Erythroblast (primary cell): Measurements from ENCODE around the gene IDH3G.
A peak's percentile ranks its signal among the peaks of the same experiment; 100 is the strongest.
"Not testable (repeated sequence)": the region's sequence is repeated elsewhere in the genome, so short reads cannot be mapped to it uniquely, and the experiment has no call there.

Experiments used
- DNase-seq, 2 experiments: peaks; one replicate each; lab custom pipeline; 2025; lab: John Stamatoyannopoulos, UW
- GATA1 ChIP-seq: IDR thresholded peaks from 2 replicates; pipeline ENCODE4 v1.6.1; 2011; ENCODE audit warnings: low read depth, mild to moderate bottlenecking, control low read depth, low read length, moderate library complexity
- POLR2A ChIP-seq: IDR thresholded peaks from 2 replicates; pipeline ENCODE4 v1.6.1; 2011; ENCODE audit warnings: mild to moderate bottlenecking, low read length

The IDH3G gene

DNA sequence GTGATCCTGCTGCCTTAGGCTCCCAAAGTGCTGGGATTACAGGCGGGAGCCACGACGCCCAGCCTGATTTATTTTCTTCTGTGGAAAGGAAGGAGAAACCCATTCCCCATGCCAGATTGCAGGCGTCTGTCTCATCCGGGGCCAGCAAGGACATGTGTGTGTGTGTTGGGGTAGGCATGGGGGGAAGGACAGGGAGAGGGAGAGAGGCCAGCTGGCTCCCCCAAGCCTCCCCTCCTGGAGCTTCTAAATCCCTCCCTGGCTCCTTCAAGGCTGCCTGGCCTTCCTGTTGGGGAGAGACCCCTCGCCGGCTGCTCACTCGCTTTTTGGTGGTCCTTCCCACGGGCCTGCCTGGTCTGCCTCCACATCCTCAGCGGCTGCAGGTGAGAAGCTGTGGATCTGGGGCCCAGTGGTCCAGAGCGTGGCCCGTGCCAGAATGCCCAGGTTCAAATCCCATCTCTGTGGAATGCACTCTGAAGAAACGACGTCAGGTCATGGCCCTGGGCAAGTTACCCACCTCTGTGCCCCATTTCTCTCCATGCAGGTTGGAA is 31.5 kb downstream of the IDH3G start:
- TF ChIP-seq GATA1 (no peak), POLR2A (no peak)
- DNase-seq = no peak

GRCh38 chrX:153761863-153762262 is 32.3 kb downstream of the IDH3G start:
- no peak for DNase-seq
- TF ChIP-seq POLR2A = no peak
- TF ChIP-seq GATA1 = no peak

DNA sequence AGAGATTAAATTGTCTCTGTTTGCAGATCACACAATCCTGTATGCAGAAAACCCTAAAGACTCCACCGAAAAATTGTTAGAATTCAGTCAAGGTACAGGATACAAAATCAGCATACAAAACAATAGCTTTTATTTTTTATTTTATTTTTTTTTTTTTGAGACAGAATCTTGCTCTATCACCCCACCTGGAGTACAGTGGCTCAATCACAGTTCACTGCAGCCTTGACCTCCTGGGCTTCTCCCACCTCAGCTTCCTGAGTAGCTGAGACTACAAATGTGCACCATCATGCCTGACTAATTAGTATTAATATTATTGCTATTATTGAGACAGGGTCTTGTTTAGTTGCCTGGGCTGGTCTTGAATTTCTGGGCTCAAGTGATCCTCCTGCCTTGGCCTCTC is 39.0 kb downstream of the IDH3G start:
- DNase-seq = no peak
- TF ChIP-seq POLR2A (no peak), GATA1 (no peak)

- no peak for TF ChIP-seq GATA1
- TF ChIP-seq POLR2A = no peak
- DNase-seq = no peak
Measured at GRCh38 chrX:153750127-153750774, 43.9 kb downstream of the IDH3G start.

DNA sequence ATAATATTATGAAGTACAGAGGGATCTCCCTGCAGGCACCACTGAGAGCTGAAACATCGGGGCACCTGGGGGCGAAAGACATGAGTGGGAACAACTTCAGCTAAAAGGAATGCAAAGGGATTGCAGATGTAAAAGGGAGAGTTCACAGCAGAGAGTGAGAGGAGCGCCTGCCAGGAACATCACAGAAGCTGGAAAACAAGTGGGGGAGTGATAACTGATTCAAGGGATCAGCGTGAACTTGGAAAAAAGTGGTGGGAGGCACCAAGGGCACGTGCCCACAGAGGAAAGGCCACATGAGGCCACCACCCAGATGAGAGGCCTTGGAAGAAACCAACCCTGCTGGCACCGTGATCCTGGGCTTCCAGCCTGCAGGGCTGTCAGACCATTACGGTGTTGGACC is 45.2 kb downstream of the IDH3G start:
- not testable (repeated sequence) for DNase-seq

- DNase-seq = not testable (repeated sequence)
Measured at GRCh38 chrX:153746991-153747390, 47.2 kb downstream of the IDH3G start.

- TF ChIP-seq POLR2A (no peak), GATA1 (no peak)
- no peak for DNase-seq
Measured at GRCh38 chrX:153746359-153746758, 47.8 kb downstream of the IDH3G start.

DNA sequence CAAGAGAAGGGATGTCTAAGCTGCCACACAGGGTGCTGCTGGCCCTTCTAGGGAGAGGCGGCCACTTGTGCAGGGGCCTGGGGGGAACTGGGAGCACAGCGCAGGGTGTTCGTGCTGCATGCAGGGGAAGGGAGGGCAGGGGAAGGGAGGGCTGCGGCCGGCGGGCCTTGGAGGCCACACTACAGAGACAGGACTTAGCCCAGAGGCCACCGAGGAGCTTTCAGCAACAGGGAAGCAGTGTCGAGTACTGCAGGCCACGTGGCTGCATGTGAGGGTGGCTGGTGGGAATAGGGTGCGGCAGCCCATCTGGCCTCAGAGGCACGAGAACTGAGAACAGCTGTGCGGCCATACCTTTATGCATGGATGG is 49.1 kb downstream of the IDH3G start:
- DNase-seq = not testable (repeated sequence)

DNA sequence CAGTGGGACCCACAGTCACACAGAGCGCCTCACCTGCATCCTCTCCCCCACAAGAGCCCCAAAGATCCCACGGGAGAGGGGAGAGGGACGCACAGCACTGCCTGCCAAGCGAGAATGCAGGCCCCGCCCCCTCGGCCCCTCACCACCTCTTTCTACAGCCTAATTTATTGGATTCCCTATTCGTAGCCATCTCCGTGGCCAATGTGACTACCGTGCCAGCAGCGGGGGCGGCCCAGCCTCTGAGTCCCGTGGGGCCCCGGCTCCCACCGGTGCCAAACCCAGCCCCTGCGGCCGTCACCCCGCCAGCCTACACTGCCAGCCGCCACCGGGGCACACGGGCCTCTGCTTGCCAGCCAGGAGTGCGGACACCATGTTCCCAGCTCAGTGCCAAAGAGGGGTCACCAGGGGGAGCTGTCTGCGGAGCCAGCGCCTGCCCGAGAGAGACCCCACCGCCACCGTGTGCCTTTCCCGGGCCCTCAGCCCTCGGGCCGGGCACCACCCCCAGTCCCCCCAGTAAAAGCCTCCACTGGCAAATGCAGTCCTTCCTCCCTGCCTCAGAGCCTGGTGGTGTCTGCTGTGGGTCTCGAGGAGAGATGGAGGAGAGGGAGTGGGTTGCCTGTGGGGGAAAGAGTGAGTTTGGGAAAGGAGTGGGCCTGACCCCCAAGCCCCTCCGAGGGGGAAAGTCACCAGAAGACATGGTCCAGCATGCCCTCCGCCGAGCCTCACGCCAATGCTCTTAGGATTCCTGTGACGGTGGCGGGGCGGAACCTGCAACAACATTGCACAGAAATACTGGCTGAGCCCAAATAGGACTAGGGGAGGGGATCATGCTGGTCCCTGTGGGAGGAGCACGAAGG is 49.7 kb downstream of the IDH3G start:
- TF ChIP-seq POLR2A (no peak), GATA1 (no peak)
- DNase-seq = peak; percentile 5 to 10

DNA sequence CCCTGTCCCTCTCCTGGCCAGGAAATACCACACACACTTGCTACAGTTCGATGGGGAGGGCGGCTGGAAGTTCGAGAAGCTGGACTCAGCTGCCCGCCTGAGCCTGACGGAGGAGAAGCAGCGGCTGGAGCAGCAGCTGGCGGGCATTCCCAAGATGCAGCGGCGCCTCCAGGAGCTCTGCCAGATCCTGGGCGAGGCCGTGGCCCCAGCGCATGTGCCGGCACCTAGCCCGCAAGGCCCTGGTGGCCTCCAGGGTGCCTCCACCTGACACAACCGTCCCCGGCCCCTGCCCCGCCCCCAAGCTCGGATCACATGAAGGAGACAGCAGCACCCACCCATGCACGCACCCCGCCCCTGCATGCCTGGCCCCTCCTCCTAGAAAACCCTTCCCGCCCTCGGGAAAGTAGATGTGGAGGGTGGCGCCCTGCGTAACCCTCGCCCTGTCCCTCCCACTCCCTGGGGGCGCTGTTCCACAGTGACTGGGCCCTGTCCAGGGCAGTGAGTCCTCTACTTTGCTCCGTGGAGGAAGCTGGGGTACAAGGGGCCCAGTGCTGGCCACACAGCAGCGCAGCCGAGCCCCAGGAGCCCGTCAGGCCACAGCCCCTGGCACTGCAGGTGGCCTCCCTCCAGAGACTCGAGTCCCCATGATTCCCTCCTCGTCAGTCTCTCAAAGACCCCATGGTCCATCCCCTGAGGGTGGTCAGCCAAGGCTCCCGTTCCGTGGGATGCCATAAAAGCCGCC is 50.5 kb downstream of the IDH3G start:
- peak; percentile 52 to 59 for DNase-seq

DNA sequence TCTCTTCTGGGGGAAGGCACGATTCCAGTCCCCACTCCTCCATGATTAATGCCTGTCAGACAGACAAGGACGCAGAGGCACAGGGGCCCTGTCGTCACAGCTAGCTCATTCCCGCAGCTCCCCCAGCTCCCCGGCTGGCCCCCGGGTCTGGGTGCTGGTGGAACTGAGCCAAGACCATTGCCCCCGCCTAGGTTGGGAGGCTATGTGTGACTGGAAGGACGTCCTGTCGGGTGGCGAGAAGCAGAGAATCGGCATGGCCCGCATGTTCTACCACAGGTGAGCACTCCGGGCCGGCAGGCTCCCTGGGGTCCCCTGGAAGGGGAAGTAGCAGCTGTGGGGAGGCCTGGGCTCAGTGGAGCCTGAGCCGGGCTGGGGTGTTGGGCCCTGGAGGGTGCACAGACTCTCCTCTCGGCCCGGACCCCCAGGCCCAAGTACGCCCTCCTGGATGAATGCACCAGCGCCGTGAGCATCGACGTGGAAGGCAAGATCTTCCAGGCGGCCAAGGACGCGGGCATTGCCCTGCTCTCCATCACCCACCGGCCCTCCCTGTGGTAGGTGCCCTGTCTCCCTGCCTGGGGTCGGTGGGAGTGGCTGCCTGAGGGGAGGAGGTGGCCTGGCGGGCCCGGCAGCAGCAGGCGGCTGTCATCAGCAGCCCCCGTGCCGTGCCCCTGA is 51.2 kb downstream of the IDH3G start:
- not testable (repeated sequence) for DNase-seq

DNA sequence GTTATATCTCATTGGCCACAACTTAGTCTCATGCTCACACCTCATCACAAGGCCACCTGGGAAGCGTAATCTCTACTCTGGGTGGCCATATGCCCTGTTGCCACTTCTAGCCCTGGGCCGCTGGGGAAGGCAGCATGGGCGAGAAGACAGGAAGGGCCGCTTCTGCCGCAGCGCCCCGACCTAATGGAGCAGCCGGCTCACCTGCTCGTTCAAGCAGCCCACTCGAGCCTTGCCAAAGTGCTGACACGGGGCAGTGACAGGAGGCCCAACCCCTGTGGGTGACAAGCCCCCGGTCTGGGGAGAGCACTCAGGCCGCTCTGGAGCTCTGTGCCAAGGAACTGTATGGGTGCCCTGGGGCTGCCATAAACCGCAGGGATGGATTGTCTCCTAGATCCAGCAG is 52.1 kb downstream of the IDH3G start:
- not testable (repeated sequence) for DNase-seq

DNA sequence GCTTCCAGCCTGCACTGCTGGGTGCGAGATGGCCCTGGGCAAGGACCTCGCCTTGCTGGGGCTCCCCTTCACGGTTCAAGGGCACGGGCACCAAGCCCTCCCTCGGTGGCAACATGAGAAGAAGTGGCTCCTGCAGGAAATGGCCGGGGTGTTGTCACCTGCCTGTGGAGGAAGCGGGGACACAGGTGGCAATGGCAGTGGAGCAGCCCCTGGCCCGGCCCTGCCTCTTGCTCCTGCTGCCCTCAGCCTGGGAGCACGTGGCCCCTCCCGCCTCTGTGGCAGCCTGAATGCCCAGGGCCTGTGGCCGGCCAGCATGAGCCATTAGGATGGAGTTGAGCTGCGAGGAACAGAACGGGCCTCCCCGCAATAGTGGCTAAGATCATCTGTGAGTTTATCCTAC is 52.7 kb downstream of the IDH3G start:
- TF ChIP-seq GATA1 = no peak
- no peak for TF ChIP-seq POLR2A
- DNase-seq = no peak

DNA sequence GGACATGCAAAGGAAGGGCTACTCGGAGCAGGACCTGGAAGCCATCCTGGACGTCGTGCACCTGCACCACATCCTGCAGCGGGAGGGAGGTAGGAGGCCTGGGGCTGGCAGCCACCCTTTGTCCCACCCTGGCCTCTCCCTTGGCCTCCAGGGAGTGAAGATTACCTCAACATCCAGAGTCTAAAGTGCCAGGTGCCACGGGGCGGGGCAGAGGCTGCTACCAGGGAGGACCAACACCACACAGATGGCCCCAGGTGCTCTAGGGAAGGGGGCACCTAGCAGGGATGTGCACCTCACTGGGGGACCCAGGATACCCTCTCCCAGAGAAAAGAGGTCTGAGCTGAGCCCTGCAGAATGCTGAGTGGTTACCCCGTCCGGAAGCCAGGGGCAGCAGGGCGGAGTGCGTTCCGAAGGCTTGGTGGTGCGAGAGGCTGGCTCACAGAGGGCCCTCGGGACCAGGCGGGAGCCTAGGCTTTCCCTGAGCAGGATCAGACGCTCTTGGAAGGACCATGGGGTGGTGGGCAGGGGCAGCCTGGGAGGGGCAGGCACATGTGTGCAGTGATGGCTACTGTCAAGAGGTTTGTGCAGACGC is 53.4 kb downstream of the IDH3G start:
- no peak for DNase-seq
- TF ChIP-seq GATA1 (no peak), POLR2A (no peak)
